Vagina (tissue), 2 donors: ENCODE results near the gene FMN2. TPM values are rescaled to one million over a fixed set of nuclear protein-coding genes. Genes with fewer than 3 reads are reported as not detected.
"Not testable (repeated sequence)": the region's sequence is repeated elsewhere in the genome, so short reads cannot be mapped to it uniquely, and the experiment has no call there.

Experiments
- DNase-seq, 2 donors: peaks; one replicate each; pipeline ENCODE4 v3.0.0-alpha.2; 2017; ENCODE audit errors: extremely low spot score in 2 of 2
- H3K27ac ChIP-seq: fragments of 200-600 bp; sonication (generic); one replicate; pipeline ENCODE4 v1.5.1; 2019
- H3K27me3 ChIP-seq: fragments of 200-600 bp; sonication (generic); one replicate; pipeline ENCODE4 v1.5.1; 2019
- H3K36me3 ChIP-seq, 2 donors: fragments of 200-600 bp; sonication (generic); one replicate each; pipeline ENCODE4 v1.5.1; 2017 to 2019
- H3K4me1 ChIP-seq: fragments of 200-600 bp; sonication (generic); one replicate; pipeline ENCODE4 v1.5.1; 2019
- H3K4me3 ChIP-seq, 2 donors: fragments of 200-600 bp; sonication (generic); 1 replicate in 1 of 2; 2 replicates in 1 of 2; pipeline ENCODE4 v1.5.1; 2016 to 2019
- H3K9me3 ChIP-seq: fragments of 200-600 bp; sonication (generic); one replicate; pipeline ENCODE4 v1.5.1; 2019
- POLR2A ChIP-seq, 2 donors: fragments of 450-650 bp; IDR thresholded peaks; one replicate each; pipeline ENCODE4 v1.6.1; 2017; ENCODE audit warnings: antibody characterized with exemption in 2 of 2, mild to moderate bottlenecking in 2 of 2, moderate library complexity in 2 of 2
- POLR2AphosphoS5 ChIP-seq, 2 donors: sonication (generic); formaldehyde crosslinking; IDR thresholded peaks; one replicate each; pipeline ENCODE4 v1.9.0; 2017; ENCODE audit warnings: antibody characterized with exemption in 2 of 2, mild to moderate bottlenecking in 2 of 2, low read depth in 1 of 2; ENCODE audit not compliant: insufficient read depth in 1 of 2
- intact Hi-C: fragments of 100-400 bp; cut with DNase I; formaldehyde crosslinking; loops from one replicate; pipeline ENCODE4 v1.15.1; 2023
- total RNA-seq: library from RNA; depleted of rRNA; stranded (reverse); fragments of >200 nt; gene quantifications from one replicate; pipeline ENCODE4 v1.2.3, GENCODE V29; 2016
- TF ChIP-seq, protein P1 (sequence below), 3 experiments: fragments of 450-650 bp in 2 of 3; fragments of 200-600 bp in 1 of 3; sonication (generic) in 1 of 3; IDR thresholded peaks; one replicate each; pipeline ENCODE4 v1.5.1; 2017 to 2019; ENCODE audit warnings: antibody characterized with exemption in 3 of 3, mild to moderate bottlenecking in 2 of 3, moderate library complexity in 2 of 3

The FMN2 gene
- total RNA-seq, 1 donor from 2014 or later, result not detected

DNA sequence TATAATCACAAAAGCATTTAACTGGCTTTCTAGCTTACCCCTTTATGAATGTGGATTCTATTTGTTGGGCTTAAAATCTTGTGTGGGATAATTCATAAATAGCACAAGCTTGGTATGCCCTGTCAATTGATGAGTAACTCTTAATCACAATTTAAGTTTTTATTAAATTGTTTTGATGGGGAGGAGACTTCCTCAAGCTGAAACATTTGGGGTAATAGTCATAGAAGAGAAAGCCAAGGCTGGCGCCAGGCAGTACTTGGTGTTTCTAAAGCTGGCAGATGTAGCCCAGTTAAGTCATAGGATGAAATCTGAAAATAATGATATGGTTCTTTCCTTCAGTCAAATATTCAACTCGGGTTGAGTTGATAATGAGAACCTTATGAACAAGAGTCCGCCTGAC lies 167.2 kb downstream of the FMN2 start:
- H3K4me1 ChIP-seq, result no peaks in the 10 kb centered on the region
- no peaks in the 10 kb centered on the region for H3K27me3 ChIP-seq
- TF ChIP-seq POLR2A (IDR thresholded peaks at IDR 0.05) (no peak), POLR2AphosphoS5 (IDR thresholded peaks at IDR 0.05; ENCODE audit: insufficient read depth in 1 of 2, low read depth in 1 of 2) (no peak)
- DNase-seq, result no peak
- intact Hi-C loops, result no loop called here
- no peak overlapping the region for H3K4me3 ChIP-seq
- no peaks in the 10 kb centered on the region for H3K9me3 ChIP-seq
- H3K36me3 ChIP-seq, result no peaks in the 10 kb centered on the region
- H3K27ac ChIP-seq, result no peak overlapping the region

DNA sequence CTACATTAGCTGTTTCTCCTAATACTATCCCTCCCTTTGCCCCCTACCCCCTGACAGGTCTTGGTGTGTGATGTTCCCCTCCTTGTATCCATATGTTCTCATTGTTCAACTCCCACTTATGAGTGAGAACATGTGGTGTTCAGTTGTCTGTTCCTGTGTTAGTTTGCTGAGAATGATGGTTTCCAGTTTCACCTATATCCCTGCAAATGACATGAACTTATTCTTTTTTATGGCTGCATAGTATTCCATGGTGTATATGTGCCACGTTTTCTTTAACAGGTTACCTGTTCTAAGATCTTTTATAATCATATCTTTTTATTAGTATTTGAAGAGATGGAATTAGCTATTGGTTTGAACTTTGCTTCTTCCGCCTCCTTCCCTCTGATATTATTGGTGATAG lies 172.8 kb downstream of the FMN2 start:
- H3K27me3 ChIP-seq, H3K4me3 ChIP-seq, DNase-seq, H3K36me3 ChIP-seq, H3K4me1 ChIP-seq, H3K27ac ChIP-seq, H3K9me3 ChIP-seq, intact Hi-C loops: not testable (repeated sequence)

DNA sequence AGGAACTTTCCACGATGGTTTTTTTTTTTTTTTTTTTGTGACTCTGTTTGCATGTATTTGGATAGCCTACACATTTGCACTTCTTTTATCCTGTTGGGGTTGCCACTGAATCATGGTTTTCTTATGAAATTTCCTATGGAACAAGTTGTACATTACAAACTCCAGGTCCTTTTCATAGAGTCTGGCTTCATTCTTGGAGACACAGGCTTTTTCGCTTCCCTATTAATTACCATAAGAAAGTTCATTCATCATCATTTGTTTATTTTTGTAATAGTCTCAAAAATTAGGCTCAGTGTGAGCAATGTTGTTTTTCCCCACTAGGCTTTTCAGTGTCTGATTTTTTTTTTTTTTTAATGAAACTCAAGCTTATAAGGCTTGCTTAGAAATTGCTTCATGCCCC lies 179.4 kb downstream of the FMN2 start:
- TF ChIP-seq POLR2A (IDR thresholded peaks at IDR 0.05) (no peak), POLR2AphosphoS5 (IDR thresholded peaks at IDR 0.05; ENCODE audit: insufficient read depth in 1 of 2, low read depth in 1 of 2) (no peak)
- TF ChIP-seq, protein P1, sequence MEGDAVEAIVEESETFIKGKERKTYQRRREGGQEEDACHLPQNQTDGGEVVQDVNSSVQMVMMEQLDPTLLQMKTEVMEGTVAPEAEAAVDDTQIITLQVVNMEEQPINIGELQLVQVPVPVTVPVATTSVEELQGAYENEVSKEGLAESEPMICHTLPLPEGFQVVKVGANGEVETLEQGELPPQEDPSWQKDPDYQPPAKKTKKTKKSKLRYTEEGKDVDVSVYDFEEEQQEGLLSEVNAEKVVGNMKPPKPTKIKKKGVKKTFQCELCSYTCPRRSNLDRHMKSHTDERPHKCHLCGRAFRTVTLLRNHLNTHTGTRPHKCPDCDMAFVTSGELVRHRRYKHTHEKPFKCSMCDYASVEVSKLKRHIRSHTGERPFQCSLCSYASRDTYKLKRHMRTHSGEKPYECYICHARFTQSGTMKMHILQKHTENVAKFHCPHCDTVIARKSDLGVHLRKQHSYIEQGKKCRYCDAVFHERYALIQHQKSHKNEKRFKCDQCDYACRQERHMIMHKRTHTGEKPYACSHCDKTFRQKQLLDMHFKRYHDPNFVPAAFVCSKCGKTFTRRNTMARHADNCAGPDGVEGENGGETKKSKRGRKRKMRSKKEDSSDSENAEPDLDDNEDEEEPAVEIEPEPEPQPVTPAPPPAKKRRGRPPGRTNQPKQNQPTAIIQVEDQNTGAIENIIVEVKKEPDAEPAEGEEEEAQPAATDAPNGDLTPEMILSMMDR (IDR thresholded peaks at IDR 0.05), result no peak
- intact Hi-C loops, result no loop called here
- no peaks in the 10 kb centered on the region for H3K4me1 ChIP-seq
- H3K27me3 ChIP-seq, result no peaks in the 10 kb centered on the region
- no peak overlapping the region for H3K27ac ChIP-seq
- no peaks in the 10 kb centered on the region for H3K36me3 ChIP-seq
- H3K4me3 ChIP-seq, result no peak overlapping the region
- no peaks in the 10 kb centered on the region for H3K9me3 ChIP-seq
- DNase-seq, result no peak

DNA sequence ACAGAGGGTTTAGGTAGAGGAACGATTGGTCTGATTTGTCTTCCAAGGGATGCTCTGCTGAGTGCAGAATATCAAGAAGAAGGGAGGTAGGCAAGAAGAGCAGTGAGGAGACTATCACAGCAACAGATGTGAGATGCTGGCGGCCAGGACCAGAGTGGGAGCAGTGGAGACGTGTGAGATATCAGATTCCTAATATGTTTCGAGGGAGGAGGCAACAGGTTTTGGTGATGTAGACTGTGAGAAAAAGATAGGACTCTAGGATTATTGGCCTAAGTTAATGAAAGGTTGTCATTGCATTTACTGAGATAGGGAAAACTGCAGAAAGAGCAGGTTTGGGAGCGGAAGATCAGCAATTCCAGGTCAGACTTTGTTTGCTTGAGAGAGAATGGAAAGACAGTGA lies 182.9 kb downstream of the FMN2 start:
- Histone ChIP-seq H3K9me3 (no peaks in the 10 kb centered on the region), H3K4me1 (no peaks in the 10 kb centered on the region), H3K27ac (no peak overlapping the region), H3K36me3 (no peaks in the 10 kb centered on the region), H3K4me3 (no peak overlapping the region), H3K27me3 (no peaks in the 10 kb centered on the region)
- intact Hi-C loops, result no loop called here
- TF ChIP-seq, protein P1 (IDR thresholded peaks at IDR 0.05), result no peak
- TF ChIP-seq POLR2AphosphoS5 (IDR thresholded peaks at IDR 0.05; ENCODE audit: insufficient read depth in 1 of 2, low read depth in 1 of 2), result no peak
- no peak for TF ChIP-seq POLR2A (IDR thresholded peaks at IDR 0.05)
- DNase-seq, result no peak

DNA sequence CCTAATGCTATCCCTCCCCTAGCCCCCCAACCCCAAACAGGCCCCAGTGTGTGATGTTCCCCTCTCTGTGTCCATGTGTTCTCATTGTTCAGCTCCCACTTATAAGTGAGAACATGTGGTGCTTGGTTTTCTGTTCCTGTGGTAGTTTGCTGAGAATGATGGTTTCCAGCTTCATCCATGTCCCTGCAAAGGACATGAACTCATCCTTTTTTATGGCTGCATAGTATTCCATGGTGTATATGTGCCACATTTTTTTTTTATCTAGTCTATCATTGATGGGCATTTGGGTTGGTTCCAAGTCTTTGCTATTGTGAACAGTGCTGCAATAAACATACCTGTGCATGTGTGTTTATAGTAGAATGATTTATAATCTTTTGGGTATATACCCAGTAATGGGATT lies 183.5 kb downstream of the FMN2 start:
- H3K9me3 ChIP-seq, H3K36me3 ChIP-seq, DNase-seq, intact Hi-C loops, H3K27ac ChIP-seq, H3K27me3 ChIP-seq, H3K4me1 ChIP-seq, H3K4me3 ChIP-seq: not testable (repeated sequence)

DNA sequence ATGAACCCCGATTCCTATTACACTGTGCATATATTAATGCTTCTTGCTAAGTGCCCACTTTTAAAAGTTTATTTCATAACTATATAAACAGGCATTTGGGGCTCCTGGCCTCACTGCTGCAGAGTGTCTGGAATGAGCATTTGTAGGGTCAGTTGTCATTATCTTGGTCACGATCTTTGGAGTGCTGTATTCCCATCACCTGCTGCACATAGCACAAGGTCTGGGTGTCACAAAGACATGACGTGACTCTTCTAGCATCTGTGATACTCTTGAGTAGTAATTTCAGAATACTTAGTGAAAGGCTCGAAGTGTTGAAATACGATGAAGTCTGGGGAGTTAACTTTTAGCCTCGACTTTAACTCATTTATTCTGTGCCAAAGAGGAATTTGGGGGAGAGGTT lies 186.4 kb downstream of the FMN2 start:
- intact Hi-C loops, result no loop called here
- Histone ChIP-seq H3K9me3 (no peaks in the 10 kb centered on the region), H3K4me3 (no peak overlapping the region), H3K4me1 (no peaks in the 10 kb centered on the region), H3K36me3 (no peaks in the 10 kb centered on the region), H3K27ac (no peak overlapping the region), H3K27me3 (no peaks in the 10 kb centered on the region)
- no peak for DNase-seq
- TF ChIP-seq POLR2A (IDR thresholded peaks at IDR 0.05), result no peak
- TF ChIP-seq, protein P1 (IDR thresholded peaks at IDR 0.05), result no peak
- no peak for TF ChIP-seq POLR2AphosphoS5 (IDR thresholded peaks at IDR 0.05; ENCODE audit: insufficient read depth in 1 of 2, low read depth in 1 of 2)
